ENCODE measurements around the gene OR6M1. TPM values are rescaled to one million over a fixed set of nuclear protein-coding genes. Genes with fewer than 3 reads are reported as not detected.

Gene OR6M1
- total RNA-seq, 1 experiment from 2014 or later: not detected

DNA sequence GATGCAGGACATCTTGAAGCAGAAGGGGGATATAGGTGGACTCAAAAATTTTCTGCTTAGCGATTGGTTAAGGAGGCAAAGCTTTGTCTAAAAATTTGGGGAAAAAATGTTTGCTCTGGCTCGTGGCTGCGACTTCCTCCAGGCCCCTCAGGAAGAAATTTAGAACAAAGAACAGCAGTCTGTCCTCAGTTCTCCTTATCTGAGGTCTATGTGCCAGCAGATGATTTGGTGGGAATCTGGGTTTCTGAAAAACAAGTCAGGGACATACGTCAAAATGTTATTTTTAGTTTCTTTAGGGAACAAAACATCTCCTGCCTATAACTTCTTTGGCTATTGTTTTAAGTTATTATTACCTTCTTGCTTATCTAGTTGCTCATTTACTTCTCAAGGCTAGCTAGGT lies 8.1 kb downstream of the OR6M1 start:
- Histone ChIP-seq H3K4me3 (no peak overlapping the region), H3K36me3 (no peaks in the 10 kb centered on the region), H3K27me3 (no peaks in the 10 kb centered on the region), H3K9me3 (no peaks in the 10 kb centered on the region)
- DNase-seq: no peak

DNA sequence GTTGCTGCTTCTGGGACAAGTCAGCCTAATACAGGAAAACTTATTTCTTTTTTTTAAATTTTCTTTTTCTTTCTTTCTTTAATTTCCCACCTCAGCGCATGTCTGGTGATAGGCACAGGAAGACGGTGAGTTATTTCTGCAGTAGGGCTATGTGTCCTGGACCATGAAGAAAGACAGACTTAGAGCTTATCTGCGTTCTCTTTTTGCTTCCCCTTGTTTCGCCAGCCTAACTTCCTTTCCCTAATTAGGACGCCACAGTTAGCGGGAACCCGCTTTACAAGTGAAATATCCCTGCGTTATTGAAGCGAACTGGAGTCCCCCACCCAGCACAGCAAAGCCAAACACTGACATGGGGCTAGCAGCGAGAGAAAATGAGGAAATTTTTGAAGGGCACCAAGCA lies 8.6 kb downstream of the OR6M1 start:
- H3K27me3 ChIP-seq: no peaks in the 10 kb centered on the region
- no peak overlapping the region for H3K4me3 ChIP-seq
- no peaks in the 10 kb centered on the region for H3K9me3 ChIP-seq
- no peaks in the 10 kb centered on the region for H3K36me3 ChIP-seq
- no peak for DNase-seq

DNA sequence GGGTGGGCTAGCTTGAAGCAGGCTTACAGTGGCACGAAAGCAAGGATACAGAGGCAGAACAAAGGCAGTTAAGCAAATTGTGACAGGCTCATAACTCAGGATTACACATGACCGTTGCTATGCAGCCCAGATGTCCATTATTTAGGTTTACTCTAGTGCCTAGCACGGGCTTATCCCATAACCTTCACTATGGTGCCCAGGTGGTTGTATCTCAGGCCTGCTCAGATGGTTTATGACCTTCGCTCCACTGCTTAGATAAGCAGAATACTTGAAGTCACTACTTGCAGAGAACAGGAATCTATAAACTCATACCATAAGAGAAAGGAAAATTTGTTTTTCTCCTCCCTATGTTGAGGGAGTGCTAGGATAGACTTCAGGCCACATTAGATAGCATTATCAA lies 9.0 kb downstream of the OR6M1 start:
- Histone ChIP-seq H3K4me3 (no peak overlapping the region), H3K9me3 (no peaks in the 10 kb centered on the region), H3K27me3 (no peaks in the 10 kb centered on the region), H3K36me3 (no peaks in the 10 kb centered on the region)
- DNase-seq: no peak

DNA sequence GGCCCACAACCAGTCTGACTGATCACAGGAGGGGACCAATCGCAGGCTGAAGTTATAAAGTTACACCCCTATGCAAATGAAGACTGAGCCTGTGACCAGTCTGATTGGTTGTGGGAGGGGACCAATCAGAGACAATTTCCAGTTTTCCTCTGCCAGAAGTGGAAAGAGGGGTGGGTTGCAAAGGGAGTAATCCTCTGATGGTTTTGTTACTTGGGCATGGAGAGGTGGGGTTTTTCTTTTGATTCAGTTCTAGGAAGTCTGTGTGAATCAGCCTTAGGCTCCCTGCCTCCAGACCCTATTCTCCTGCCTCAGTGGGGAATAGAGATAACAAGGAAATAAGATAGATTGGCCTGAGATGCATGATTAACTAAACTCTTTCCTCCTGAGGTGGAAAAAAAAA lies 9.9 kb downstream of the OR6M1 start:
- Histone ChIP-seq H3K9me3 (no peaks in the 10 kb centered on the region), H3K27me3 (no peaks in the 10 kb centered on the region), H3K36me3 (no peaks in the 10 kb centered on the region), H3K4me3 (no peak overlapping the region)
- DNase-seq: no peak

DNA sequence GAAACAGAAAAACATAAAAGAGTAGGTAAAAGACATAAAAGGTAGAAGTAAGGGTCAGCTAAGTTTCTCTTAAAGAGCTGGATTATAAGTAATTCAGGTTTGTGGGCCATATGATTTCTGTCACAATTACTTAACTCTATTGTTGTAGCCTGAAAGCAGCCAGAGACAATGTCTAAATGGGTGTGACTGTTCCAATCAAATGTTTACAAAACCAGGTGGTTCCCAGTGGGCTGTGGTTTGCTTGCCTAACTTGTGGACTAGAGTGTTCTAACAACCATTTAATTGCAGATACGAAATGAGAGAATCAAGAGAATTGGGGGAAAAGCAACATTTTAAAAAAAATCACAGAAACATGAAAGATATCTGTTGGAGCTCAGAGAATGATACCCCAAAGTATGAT lies 22.6 kb downstream of the OR6M1 start:
- no peak for DNase-seq
- H3K4me3 ChIP-seq: no peak overlapping the region
- no peaks in the 10 kb centered on the region for H3K9me3 ChIP-seq
- H3K36me3 ChIP-seq: no peaks in the 10 kb centered on the region
- H3K27me3 ChIP-seq: peaks cover 3% of the 10 kb centered on the region; the same call in 1 of the 2 replicates

DNA sequence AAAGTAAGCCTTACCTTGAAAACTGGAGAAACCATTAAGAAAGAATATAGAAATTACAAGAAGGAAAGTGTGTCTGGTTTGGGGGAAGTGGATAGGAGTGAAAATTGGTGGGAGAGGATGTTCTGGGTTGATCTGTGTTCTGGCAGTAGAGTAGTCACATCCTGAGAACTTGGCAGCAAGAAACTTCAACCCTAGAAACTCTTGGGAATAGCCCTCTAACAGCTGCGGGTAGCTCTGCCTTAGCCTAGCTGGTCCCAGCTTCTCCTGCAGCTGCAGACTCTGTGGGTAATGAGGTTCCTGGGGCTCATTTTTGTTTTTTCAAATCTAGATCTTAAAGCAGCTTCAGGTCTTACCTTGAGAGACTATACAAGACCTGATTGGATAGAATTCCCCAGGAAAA lies 27.6 kb downstream of the OR6M1 start:
- H3K4me3 ChIP-seq: no peak overlapping the region
- H3K9me3 ChIP-seq: no peaks in the 10 kb centered on the region
- DNase-seq: no peak
- no peaks in the 10 kb centered on the region for H3K27me3 ChIP-seq
- no peaks in the 10 kb centered on the region for H3K36me3 ChIP-seq

DNA sequence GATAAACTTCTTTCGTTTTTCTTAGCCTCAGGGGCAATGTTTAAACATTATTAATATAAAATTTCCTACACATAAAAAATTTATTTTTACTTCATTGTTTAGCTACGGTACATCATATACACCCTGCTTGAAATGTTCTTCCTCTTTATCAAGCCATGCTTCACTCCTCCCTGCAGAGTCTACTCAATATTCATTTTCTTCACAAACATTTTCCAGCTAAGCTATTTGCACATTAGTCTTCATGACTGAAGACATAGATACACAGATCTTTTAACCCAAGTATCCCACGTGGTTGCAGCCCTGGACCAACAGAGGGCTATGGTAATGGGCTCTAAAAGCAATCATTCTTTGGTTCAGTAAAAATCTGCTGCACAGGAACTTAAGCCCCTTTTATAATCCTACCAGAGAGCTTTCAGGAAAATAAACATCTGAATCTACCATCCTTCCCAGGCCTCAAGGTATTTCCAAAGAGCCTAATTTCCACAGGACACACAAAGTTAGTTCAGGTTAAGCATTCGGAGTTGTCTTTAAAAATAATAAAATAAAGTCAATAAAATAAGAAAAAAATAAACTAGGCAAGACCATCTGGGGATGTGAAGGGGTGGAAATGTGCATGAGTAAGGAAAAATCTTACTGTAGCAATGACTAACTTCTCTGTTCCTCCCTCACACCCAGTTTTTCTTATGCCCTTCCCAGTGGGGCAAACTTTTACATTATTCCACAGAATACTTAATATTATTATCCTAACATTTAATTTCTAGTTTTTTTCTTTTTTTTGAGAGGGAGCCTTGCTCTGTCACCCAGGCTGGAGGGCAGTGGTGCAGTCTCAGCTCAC lies 30.2 kb downstream of the OR6M1 start:
- no peaks in the 10 kb centered on the region for H3K27me3 ChIP-seq
- no peaks in the 10 kb centered on the region for H3K9me3 ChIP-seq
- no peaks in the 10 kb centered on the region for H3K36me3 ChIP-seq
- DNase-seq: no peak
- H3K4me3 ChIP-seq: no peak overlapping the region

DNA sequence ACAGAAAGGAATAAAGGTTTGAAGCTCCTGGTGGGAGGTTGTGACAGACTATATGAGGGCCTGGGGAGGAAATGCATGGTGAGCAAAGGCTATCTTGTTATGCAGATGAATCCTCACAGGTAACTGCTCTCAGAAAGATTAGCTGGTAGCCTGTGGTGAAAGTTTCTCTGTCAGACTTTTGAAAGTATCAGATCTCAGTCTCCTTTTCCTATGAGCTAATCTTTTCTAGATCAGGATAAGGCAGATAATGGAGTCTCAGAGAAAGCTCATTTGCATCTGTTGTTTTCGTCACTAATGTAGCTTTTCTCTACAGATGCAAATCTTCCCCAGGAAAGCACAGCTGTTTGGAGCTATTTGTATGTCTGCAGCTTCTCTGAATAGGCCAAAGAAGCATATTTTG lies 30.9 kb downstream of the OR6M1 start:
- no peaks in the 10 kb centered on the region for H3K9me3 ChIP-seq

DNA sequence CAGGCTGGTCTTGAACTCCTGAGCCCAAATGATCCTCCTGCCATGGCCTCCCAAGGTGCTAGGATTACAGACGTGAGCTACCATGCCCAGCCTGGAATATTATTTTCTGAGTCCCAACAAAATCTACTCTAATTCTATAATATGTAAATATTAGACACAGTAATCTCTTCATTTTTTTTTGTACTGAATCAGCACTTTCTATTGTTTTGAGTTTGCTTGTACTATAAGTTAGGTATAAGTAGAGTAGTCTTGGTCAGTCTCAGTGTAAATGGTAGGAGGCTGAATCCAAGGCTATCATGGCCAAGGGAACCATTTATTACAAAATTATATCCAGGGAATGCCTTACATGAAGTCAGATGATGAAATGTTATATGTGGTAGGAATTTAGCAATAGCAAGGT lies 32.2 kb downstream of the OR6M1 start:
- DNase-seq: no peak
- H3K36me3 ChIP-seq: no peaks in the 10 kb centered on the region
- H3K4me3 ChIP-seq: no peak overlapping the region
- H3K9me3 ChIP-seq: no peaks in the 10 kb centered on the region
- peaks cover under 1% of the 10 kb centered on the region; the same call in 1 of the 2 replicates for H3K27me3 ChIP-seq

More for the DNA sequence above, 30.9 kb downstream of the OR6M1 start:
- Histone ChIP-seq H3K4me3 (no peak overlapping the region), H3K27me3 (no peaks in the 10 kb centered on the region), H3K36me3 (no peaks in the 10 kb centered on the region)
- no peak for DNase-seq

DNA sequence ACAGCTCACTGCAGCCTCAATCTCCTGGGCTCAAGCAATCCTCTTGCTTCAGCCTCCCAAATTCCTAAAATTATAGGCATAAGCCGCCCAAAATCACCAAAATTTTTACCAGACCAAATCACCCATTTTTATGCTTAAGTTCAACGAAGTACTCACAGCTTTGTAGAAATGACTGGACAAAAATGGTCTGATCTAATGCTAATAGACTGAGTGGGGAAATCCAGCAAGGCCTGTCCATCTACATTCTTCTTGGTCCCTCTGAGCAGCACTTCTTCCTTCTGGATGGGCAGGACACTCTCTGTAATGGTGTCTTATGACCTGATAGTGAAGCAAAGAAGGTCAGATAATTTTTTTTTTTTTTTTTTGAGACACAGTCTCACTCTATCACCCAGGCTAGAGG lies 33.1 kb downstream of the OR6M1 start:
- Histone ChIP-seq H3K27me3 (peaks cover 2% of the 10 kb centered on the region; the same call in 1 of the 2 replicates), H3K9me3 (no peaks in the 10 kb centered on the region), H3K4me3 (no peak overlapping the region), H3K36me3 (no peaks in the 10 kb centered on the region)
- no peak for DNase-seq

DNA sequence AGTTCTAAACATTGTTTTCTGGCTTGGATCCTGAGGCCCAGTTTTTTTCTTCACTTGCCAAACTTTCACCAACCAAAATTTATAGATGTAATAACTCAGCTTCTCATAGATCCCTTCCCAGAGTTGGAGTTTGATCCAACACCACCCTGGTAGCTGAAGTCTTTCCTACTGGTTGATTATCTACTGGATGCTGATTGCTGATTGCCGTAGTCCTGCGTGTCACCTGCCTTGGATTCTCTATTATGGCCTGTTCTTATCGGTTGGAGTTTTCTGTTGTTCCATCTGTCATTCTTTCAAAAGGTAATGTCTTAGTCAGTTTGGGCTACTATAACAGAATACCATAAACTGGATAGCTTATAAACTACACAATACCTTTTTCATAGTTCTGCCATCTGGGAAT lies 34.5 kb downstream of the OR6M1 start:
- Histone ChIP-seq H3K9me3 (no peaks in the 10 kb centered on the region), H3K4me3 (no peak overlapping the region), H3K36me3 (no peaks in the 10 kb centered on the region), H3K27me3 (peaks cover 2% of the 10 kb centered on the region; the same call in 1 of the 2 replicates)
- no peak for DNase-seq

DNA sequence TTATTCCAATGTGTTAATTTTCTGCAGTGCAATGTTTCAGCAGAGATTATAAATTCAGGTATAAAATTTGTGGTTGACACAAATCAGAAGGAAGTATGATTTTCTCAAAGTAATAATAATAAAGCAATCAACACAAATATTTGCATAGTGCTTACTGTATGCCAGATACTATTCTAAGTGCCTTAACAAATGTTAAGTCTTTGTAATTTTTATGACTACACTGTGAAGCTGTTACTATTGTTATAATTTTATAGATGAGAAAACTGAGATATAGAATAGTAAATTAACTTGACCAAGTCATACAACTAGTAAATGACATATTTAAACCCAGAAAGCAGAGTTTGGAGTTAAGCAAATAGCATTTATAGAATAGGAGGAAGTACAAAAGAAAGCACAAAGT lies 35.4 kb downstream of the OR6M1 start:
- Histone ChIP-seq H3K9me3 (no peaks in the 10 kb centered on the region), H3K27me3 (peaks cover 2% of the 10 kb centered on the region; the same call in 1 of the 2 replicates), H3K4me3 (no peak overlapping the region), H3K36me3 (no peaks in the 10 kb centered on the region)
- no peak for DNase-seq

DNA sequence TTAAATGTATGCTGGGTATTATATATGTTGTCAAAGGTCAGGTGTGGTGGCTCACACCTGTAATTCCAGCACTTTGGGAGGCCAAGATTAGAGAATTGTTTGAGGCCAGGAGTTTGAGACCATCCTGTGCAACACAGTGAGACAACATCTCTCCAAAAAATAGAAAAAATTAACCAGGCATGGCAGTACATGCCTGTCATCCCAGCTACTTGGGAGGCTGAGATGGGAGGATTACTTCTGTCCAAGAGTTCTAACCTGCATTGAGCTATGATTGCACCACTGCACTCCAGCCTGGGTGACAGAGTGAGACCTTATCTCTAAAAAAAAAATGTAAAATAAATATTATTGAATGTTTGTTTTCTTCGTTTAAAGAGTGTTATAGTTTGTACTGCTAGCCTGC lies 40.5 kb downstream of the OR6M1 start:
- DNase-seq: no peak
- peaks cover 2% of the 10 kb centered on the region; the same call in 1 of the 2 replicates for H3K27me3 ChIP-seq
- H3K9me3 ChIP-seq: peaks cover 4% of the 10 kb centered on the region
- H3K4me3 ChIP-seq: no peak overlapping the region
- no peaks in the 10 kb centered on the region for H3K36me3 ChIP-seq

DNA sequence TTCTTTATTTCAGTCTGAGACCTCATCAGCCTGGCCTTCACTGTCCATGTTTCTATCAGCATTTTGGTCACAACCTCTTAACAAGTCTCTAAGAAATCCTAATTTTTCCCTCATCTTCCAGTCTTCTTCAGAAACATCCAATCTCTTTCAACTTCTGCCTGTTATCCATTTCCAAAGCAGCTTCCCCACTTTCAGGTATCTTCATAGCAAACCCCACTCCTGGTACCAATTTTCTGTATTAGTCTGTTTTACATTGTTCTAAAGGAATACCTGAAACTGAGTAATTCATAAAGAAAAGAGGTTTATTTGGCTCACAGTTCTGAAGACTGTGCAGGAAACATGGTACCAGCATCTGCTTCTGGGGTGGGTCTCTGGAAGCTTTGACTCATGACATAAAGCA lies 43.7 kb downstream of the OR6M1 start:
- Histone ChIP-seq H3K27me3 (no peaks in the 10 kb centered on the region; the same call in 1 of the 2 replicates), H3K36me3 (no peaks in the 10 kb centered on the region), H3K9me3 (peaks cover 4% of the 10 kb centered on the region), H3K4me3 (no peak overlapping the region)
- DNase-seq: no peak

DNA sequence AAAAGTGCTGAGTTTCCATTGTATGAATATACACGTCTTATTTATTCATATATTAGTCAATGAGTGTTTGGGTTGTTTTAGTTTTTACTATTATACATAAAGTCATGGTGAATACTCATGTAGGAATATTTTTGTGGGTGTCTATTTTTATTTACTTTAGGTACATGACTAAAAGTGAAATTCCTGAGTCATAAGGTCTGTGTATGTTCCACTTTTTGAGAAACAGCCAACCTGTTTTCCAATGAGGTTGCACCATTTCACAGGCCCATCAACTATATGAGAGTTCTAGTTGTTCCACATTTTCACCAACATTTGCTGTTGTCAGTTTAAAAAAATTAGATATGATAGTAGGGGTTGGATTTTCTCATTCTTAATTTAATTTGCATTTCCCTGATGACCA lies 45.3 kb downstream of the OR6M1 start:
- H3K4me3 ChIP-seq: no peak overlapping the region
- no peaks in the 10 kb centered on the region; the same call in 1 of the 2 replicates for H3K27me3 ChIP-seq
- no peak for DNase-seq
- no peaks in the 10 kb centered on the region for H3K36me3 ChIP-seq
- peaks cover 4% of the 10 kb centered on the region for H3K9me3 ChIP-seq

DNA sequence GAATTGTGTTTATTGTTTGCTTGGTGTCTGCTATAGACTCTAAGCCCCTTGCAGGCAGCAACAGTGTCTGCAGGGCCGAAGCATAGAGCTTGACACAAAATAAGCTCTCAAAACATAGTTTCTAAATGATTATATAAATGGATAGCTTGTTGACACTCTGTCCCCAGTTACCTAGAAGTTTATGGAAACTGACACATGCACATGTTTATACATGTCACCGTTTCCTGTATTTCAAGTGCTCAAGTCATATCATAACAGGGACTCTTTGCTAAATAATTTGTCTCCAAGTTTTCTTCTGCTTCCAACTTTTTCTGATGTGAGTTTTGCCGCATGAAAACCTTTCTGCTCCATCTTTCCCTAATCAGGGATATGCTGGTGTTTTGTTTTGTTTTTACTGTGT lies 48.2 kb downstream of the OR6M1 start:
- peaks cover 4% of the 10 kb centered on the region for H3K9me3 ChIP-seq
- no peak for DNase-seq

DNA sequence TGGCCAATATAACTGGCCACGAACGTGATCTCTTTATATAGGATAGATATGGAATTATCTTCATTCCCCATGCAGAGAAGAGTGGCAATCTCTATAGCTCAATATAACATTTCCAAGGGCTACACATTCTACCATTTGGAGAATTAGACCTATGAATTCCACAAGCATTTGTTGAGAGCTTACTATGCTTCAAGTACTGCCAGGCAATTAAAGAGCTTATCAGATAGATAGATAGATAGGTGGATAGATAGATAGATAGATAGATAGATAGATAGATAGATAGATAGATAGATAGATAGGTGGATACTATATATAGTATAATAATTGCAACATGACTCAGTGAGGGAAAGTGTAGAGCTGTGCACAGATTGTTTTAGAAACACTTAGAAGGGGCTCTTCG lies 50.3 kb downstream of the OR6M1 start:
- Histone ChIP-seq H3K27me3 (no peaks in the 10 kb centered on the region; the same call in 1 of the 2 replicates), H3K9me3 (no peaks in the 10 kb centered on the region), H3K36me3 (no peaks in the 10 kb centered on the region), H3K4me3 (no peak overlapping the region)
- no peak for DNase-seq

More for the DNA sequence above, 48.2 kb downstream of the OR6M1 start:
- Histone ChIP-seq H3K36me3 (no peaks in the 10 kb centered on the region), H3K27me3 (no peaks in the 10 kb centered on the region; the same call in 1 of the 2 replicates), H3K4me3 (no peak overlapping the region)

All from MG63 (cell line).